BJ (cell line): ENCODE data around the gene RAD51B. TPM values are rescaled to one million over a fixed set of nuclear protein-coding genes. Genes with fewer than 3 reads are reported as not detected.

Source experiments
- CTCF ChIA-PET: fragments of 350-600 bp; formaldehyde crosslinking; extraction: SDS; loops from one replicate; lab custom pipeline; 2021; ENCODE audit warnings: antibody characterized with exemption, inconsistent platforms; lab: Yijun Ruan, JAX
- POLR2A ChIA-PET: fragments of 300-600 bp; sonication (Branson Sonifier 250); formaldehyde crosslinking; extraction: SDS; loops from one replicate; lab custom pipeline; 2021; ENCODE audit warnings: antibody characterized with exemption; lab: Charles Lee
- DNase-seq: peaks from one replicate; pipeline ENCODE4 v3.0.0-alpha.2; 2011; ENCODE audit warnings: low read depth
- H3K27me3 ChIP-seq: 2 replicates; pipeline ENCODE4 v1.6.0; 2011; ENCODE audit warnings: low read length; ENCODE audit not compliant: control insufficient read depth, insufficient read depth
- H3K36me3 ChIP-seq: 2 replicates; pipeline ENCODE4 v1.5.1; 2011; ENCODE audit warnings: low read length; ENCODE audit not compliant: control insufficient read depth, insufficient read depth
- H3K4me3 ChIP-seq: 2 replicates; pipeline ENCODE4 v1.5.1; 2011; ENCODE audit warnings: low read depth, mild to moderate bottlenecking, control low read depth, low read length
- polyA plus RNA-seq: library from polyadenylated mRNA; depleted of rRNA; stranded (reverse); fragments of >200 nt; gene quantifications from 2 replicates; pipeline ENCODE4 v1.2.3, GENCODE V29; 2011
- TF ChIP-seq, protein P1 (sequence below): IDR thresholded peaks from 2 replicates; pipeline ENCODE4 v1.5.1; 2011; ENCODE audit warnings: low read depth, mild to moderate bottlenecking, control low read depth, inconsistent platforms, low read length, moderate library complexity; ENCODE audit not compliant: insufficient read depth

RAD51B gene
- polyA plus RNA-seq, 1 experiment = 5.6 TPM

GRCh38 chr14:67900231-67900630, 80.7 kb downstream of the RAD51B start:
- Histone ChIP-seq H3K36me3 (no peaks in the 10 kb centered on the region), H3K4me3 (no peak overlapping the region), H3K27me3 (no peaks in the 10 kb centered on the region)
- peak; percentile 9 for DNase-seq
- POLR2A ChIA-PET = interaction anchor here (0.6 kb wide), 1 partner anchor 916 kb away, joined by 3 read pairs; no protein-coding TSS in a partner anchor
- CTCF ChIA-PET = interaction anchor here (1.1 to 1.2 kb wide), 2 partner anchors 16 to 17 kb away, joined by 4 to 5 read pairs; no protein-coding TSS in a partner anchor
- TF ChIP-seq, protein P1, sequence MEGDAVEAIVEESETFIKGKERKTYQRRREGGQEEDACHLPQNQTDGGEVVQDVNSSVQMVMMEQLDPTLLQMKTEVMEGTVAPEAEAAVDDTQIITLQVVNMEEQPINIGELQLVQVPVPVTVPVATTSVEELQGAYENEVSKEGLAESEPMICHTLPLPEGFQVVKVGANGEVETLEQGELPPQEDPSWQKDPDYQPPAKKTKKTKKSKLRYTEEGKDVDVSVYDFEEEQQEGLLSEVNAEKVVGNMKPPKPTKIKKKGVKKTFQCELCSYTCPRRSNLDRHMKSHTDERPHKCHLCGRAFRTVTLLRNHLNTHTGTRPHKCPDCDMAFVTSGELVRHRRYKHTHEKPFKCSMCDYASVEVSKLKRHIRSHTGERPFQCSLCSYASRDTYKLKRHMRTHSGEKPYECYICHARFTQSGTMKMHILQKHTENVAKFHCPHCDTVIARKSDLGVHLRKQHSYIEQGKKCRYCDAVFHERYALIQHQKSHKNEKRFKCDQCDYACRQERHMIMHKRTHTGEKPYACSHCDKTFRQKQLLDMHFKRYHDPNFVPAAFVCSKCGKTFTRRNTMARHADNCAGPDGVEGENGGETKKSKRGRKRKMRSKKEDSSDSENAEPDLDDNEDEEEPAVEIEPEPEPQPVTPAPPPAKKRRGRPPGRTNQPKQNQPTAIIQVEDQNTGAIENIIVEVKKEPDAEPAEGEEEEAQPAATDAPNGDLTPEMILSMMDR = no peak

DNA sequence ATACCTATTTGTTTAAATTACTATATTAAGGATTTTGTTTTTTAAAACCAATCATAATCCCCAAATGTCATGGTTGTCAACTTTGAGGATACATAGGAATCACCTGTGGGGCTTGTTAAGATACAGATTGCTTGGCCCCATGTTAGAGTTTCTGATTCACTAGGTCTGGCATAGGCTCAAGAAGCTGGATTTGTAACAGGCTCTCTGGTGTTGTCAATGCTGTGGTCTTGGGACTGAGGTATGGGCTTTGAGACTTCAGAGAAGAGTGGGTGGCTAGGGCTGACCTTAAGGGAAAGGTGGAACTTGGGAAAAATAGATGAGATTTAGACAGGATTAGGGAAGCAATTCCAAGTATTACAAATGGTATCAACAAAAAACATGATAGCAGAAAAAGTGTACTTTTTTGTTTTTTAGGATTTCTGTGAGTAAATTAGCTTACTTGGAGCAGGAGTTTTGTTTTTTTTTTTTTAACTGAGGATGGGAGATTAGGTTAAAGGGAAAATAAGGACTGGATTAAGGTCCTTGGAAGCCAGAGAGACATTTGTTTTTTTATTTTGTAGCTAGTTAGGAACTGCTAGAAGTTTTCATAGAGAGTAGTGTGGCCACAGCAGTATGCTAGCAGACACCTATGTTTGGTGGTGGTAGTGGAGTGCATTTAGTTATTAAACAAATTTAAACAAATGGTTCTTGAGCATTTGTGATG, 88.6 kb downstream of the RAD51B start:
- CTCF ChIA-PET = interaction anchor here (1.2 kb wide), 2 partner anchors 26 to 936 kb away, joined by 3 read pairs; no protein-coding TSS in a partner anchor
- DNase-seq = no peak

GRCh38 chr14:67911562-67911961, 92.0 kb downstream of the RAD51B start:
- POLR2A ChIA-PET = no interaction called here
- no peak for DNase-seq
- CTCF ChIA-PET = interaction anchor here (2.2 kb wide), 1 partner anchor 23 kb away, joined by 8 read pairs; no protein-coding TSS in a partner anchor
- TF ChIP-seq, protein P1 = no peak
- Histone ChIP-seq H3K27me3 (no peaks in the 10 kb centered on the region), H3K4me3 (no peak overlapping the region), H3K36me3 (no peaks in the 10 kb centered on the region)

More for the DNA sequence above, 88.6 kb downstream of the RAD51B start:
- H3K36me3 ChIP-seq = no peaks in the 10 kb centered on the region
- no peak overlapping the region for H3K4me3 ChIP-seq
- TF ChIP-seq, protein P1 = no peak
- POLR2A ChIA-PET = no interaction called here
- no peaks in the 10 kb centered on the region for H3K27me3 ChIP-seq

DNA sequence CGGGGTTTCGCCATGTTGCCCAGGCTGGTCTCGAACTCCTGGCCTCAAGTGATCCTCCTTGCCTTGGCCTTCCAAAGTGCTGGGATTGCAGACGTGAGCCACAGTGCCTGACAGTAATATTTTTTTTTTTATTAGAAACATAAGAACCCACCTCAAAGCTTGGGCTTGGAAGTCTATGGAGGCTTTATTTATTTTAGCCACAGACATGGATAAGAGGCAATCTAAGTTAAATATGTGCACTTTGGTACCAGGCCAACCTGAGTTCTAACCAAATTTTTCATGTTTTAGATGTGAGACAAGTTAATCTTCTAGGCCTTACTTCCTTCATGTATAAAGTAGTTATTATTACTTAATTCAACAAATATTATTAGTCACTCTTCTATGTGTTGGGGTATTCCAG, 96.9 kb downstream of the RAD51B start:
- ChIA-PET CTCF (interaction anchor here (2.6 kb wide), 1 partner anchor 18 kb away, joined by 11 read pairs; no protein-coding TSS in a partner anchor), POLR2A (no interaction called here)

GRCh38 chr14:67917006-67917405, 97.4 kb downstream of the RAD51B start:
- no peaks in the 10 kb centered on the region for H3K27me3 ChIP-seq
- TF ChIP-seq, protein P1 = no peak
- POLR2A ChIA-PET = no interaction called here
- no peak for DNase-seq
- no peak overlapping the region for H3K4me3 ChIP-seq
- H3K36me3 ChIP-seq = no peaks in the 10 kb centered on the region
- CTCF ChIA-PET = interaction anchor here (0.8 kb wide), 1 partner anchor 36 kb away, joined by 3 read pairs; no protein-coding TSS in a partner anchor

More for the DNA sequence above, 96.9 kb downstream of the RAD51B start:
- no peak overlapping the region for H3K4me3 ChIP-seq
- H3K27me3 ChIP-seq = no peaks in the 10 kb centered on the region
- no peaks in the 10 kb centered on the region for H3K36me3 ChIP-seq
- DNase-seq = no peak
- TF ChIP-seq, protein P1 = no peak
